HepG2 (cell line): ENCODE measurements around the gene ARHGEF12. TPM values are rescaled to one million over a fixed set of nuclear protein-coding genes. Genes with fewer than 3 reads are reported as not detected.

Experiments used
- DDIT3 ChIP-seq: sonication (generic); formaldehyde crosslinking; IDR thresholded peaks from 2 replicates; pipeline ENCODE4 v1.4.0; 2020; ENCODE audit warnings: mild to moderate bottlenecking, missing genetic modification reagents
- GLI4 ChIP-seq: sonication (generic); formaldehyde crosslinking; IDR thresholded peaks from 2 replicates; pipeline ENCODE4 v1.5.1; 2020; ENCODE audit warnings: missing genetic modification reagents, mild to moderate bottlenecking, moderate library complexity, borderline replicate concordance
- MED1 ChIP-seq: sonication (generic); formaldehyde crosslinking; IDR thresholded peaks from 2 replicates; pipeline ENCODE4 v1.4.0; 2020; ENCODE audit warnings: missing genetic modification reagents
- ZBTB10 ChIP-seq: sonication (generic); formaldehyde crosslinking; IDR thresholded peaks from 2 replicates; pipeline ENCODE4 v1.4.0; 2020; ENCODE audit warnings: missing genetic modification reagents, borderline replicate concordance
- ZFP90 ChIP-seq: sonication (generic); formaldehyde crosslinking; IDR thresholded peaks from 2 replicates; pipeline ENCODE4 v1.8.0; 2022; ENCODE audit warnings: missing genetic modification reagents, mild to moderate bottlenecking, inconsistent platforms, borderline replicate concordance
- ZHX2 ChIP-seq, 2 experiments: sonication (generic) in 1 of 2; formaldehyde crosslinking in 1 of 2; IDR thresholded peaks; 2 replicates each; pipeline versions ENCODE4 v1.6.1 to v1.9.0; 2014 to 2022; ENCODE audit warnings: antibody characterized with exemption in 1 of 2, borderline replicate concordance in 1 of 2, inconsistent platforms in 1 of 2, low read depth in 1 of 2, missing genetic modification reagents in 1 of 2
- ZNF160 ChIP-seq: sonication (generic); formaldehyde crosslinking; IDR thresholded peaks from 2 replicates; pipeline ENCODE4 v1.8.0; 2022; ENCODE audit warnings: mild to moderate bottlenecking, inconsistent platforms, missing genetic modification reagents
- ZNF282 ChIP-seq: fragments of 450-650 bp; IDR thresholded peaks from 2 replicates; pipeline ENCODE4 v1.6.1; 2018; ENCODE audit not compliant: partially characterized antibody
- ZNF367 ChIP-seq: sonication (generic); formaldehyde crosslinking; IDR thresholded peaks from 2 replicates; pipeline ENCODE4 v1.4.0; 2020; ENCODE audit warnings: missing genetic modification reagents, borderline replicate concordance
- ZNF530 ChIP-seq: sonication (generic); formaldehyde crosslinking; IDR thresholded peaks from 2 replicates; pipeline ENCODE4 v1.5.0; 2020; ENCODE audit warnings: low read depth, mild to moderate bottlenecking, missing genetic modification reagents
- ZNF547 ChIP-seq: sonication (generic); formaldehyde crosslinking; IDR thresholded peaks from 2 replicates; pipeline ENCODE4 v1.5.1; 2020; ENCODE audit warnings: mild to moderate bottlenecking, missing genetic modification reagents
- ZNF589 ChIP-seq: sonication (generic); formaldehyde crosslinking; conservative IDR thresholded peaks from 2 replicates; pipeline ENCODE4 v1.8.0; 2022; ENCODE audit warnings: mild to moderate bottlenecking, moderate library complexity, missing genetic modification reagents
- ZNF788 ChIP-seq: sonication (generic); formaldehyde crosslinking; IDR thresholded peaks from 2 replicates; pipeline ENCODE4 v1.5.0; 2020; ENCODE audit warnings: mild to moderate bottlenecking, missing genetic modification reagents, borderline replicate concordance
- polyA plus RNA-seq, 8 experiments: library from polyadenylated mRNA; depleted of rRNA in 3 of 8; stranded (reverse) in 7 of 8; unstranded in 1 of 8; fragments of >200 nt; fragmentation: Illumina TruSeq in 4 of 8; extraction: Trizol in 4 of 8; gene quantifications; 2 replicates each; pipeline versions ENCODE4 v1.2.1 to v1.2.3, GENCODE V29; 2011 to 2016; ENCODE audit warnings: low read depth in 4 of 8, missing spikeins in 1 of 8, mixed read lengths in 1 of 8; ENCODE audit not compliant: insufficient read depth in 1 of 8
- total RNA-seq, 5 experiments: library from RNA; depleted of rRNA; stranded (reverse); fragments of >200 nt; fragmentation: Illumina TruSeq; extraction: Trizol; gene quantifications; 2 replicates each; pipeline ENCODE4 v1.2.3, GENCODE V29; 2016; ENCODE audit warnings: low read depth in 1 of 5

Gene ARHGEF12
- total and polyA plus RNA-seq, 2 of the 13 experiments (the other 11 are each of a cell fraction or from before 2014, with no cell fraction given): 17.9 to 54.4 TPM

- TF ChIP-seq ZHX2 (IDR thresholded peaks at IDR 0.05; ENCODE audit: low read depth) (peak; percentile 82), ZHX2 (CRISPR knock-in tag; IDR thresholded peaks at IDR 0.05; ENCODE audit: borderline replicate concordance) (no peak), ZNF282 (no peak), MED1 (CRISPR knock-in tag) (peak; percentile 66), ZNF160 (CRISPR knock-in tag) (no peak), ZNF547 (CRISPR knock-in tag) (no peak), ZNF788 (peak; percentile 81; the same call in 1 of the 2 replicates), ZFP90 (CRISPR knock-in tag) (peak; percentile 86; the same call in 1 of the 2 replicates), ZBTB10 (no peak), GLI4 (CRISPR knock-in tag) (peak; percentile 59; the same call in 1 of the 2 replicates), ZNF589 (CRISPR knock-in tag) (peak; percentile 80; the same call in 1 of the 2 replicates), ZNF367 (CRISPR knock-in tag) (no peak), DDIT3 (CRISPR knock-in tag) (no peak), ZNF530 (CRISPR knock-in tag) (no peak)
Observed at GRCh38 chr11:120335908-120336640, at the start of gene ARHGEF12 (continued).
